Naive thymus-derived CD4-positive, alpha-beta T cell (primary cell): ENCODE results near the gene OST4. TPM values are rescaled to one million over a fixed set of nuclear protein-coding genes. Genes with fewer than 3 reads are reported as not detected.
A peak's percentile ranks its signal among the peaks of the same experiment; 100 is the strongest.

ENCODE experiments used
- ATAC-seq: fragments of 150-1000 bp; cut with Tn5 transposase; 2 replicates; pipeline ENCODE4 v1.10.0; 2021; ENCODE audit warnings: mild to moderate bottlenecking, moderate library complexity
- CTCF ChIA-PET: fragments of 350-600 bp; sonication (Branson Sonifier 250); formaldehyde crosslinking; loops from one replicate; lab custom pipeline; 2021; ENCODE audit warnings: antibody characterized with exemption; lab: Charles Lee
- POLR2A ChIA-PET: fragments of 350-600 bp; sonication (Branson Sonifier 250); formaldehyde crosslinking; loops from one replicate; lab custom pipeline; 2021; ENCODE audit warnings: antibody characterized with exemption, inconsistent platforms; lab: Charles Lee
- DNase-seq, 9 donors: peaks; one replicate each; pipeline versions ENCODE4 v3.0.0 to v3.0.0-alpha.2; 2020 to 2022; ENCODE audit warnings: mixed read lengths in 1 of 9
- H3K27ac ChIP-seq: one replicate; pipeline ENCODE4 v1.7.0; 2013; ENCODE audit warnings: mild to moderate bottlenecking, low read depth, low read length, moderate library complexity
- H3K27me3 ChIP-seq, 2 donors: one replicate each; pipeline ENCODE4 v1.7.0; 2013; ENCODE audit warnings: low read length in 2 of 2, mild to moderate bottlenecking in 2 of 2, moderate library complexity in 2 of 2; ENCODE audit not compliant: control insufficient read depth in 2 of 2, insufficient read depth in 2 of 2
- H3K36me3 ChIP-seq, 3 experiments: 1 replicate in 2 of 3; 2 replicates in 1 of 3; pipeline ENCODE4 v1.7.0; 2013; ENCODE audit warnings: low read length in 3 of 3, mild to moderate bottlenecking in 3 of 3, moderate library complexity in 1 of 3; ENCODE audit not compliant: insufficient read depth in 3 of 3, control insufficient read depth in 2 of 3
- H3K4me1 ChIP-seq, 2 donors: one replicate each; pipeline ENCODE4 v1.7.0; 2013; ENCODE audit warnings: low read length in 2 of 2, mild to moderate bottlenecking in 2 of 2, moderate library complexity in 1 of 2; ENCODE audit not compliant: control insufficient read depth in 2 of 2, insufficient read depth in 2 of 2
- H3K4me3 ChIP-seq: 2 replicates; pipeline ENCODE4 v1.7.0; 2013; ENCODE audit warnings: mild to moderate bottlenecking, low read length
- H3K9me3 ChIP-seq, 3 experiments: 1 replicate in 2 of 3; 2 replicates in 1 of 3; pipeline ENCODE4 v1.7.0; 2013; ENCODE audit warnings: low read length in 3 of 3; ENCODE audit not compliant: control insufficient read depth in 2 of 3
- H3K27ac Mint-ChIP-seq, 9 donors: one replicate each; pipeline ENCODE4 v1.8.0; 2020 to 2022; ENCODE audit warnings: mixed read lengths in 9 of 9, mild to moderate bottlenecking in 8 of 9, moderate library complexity in 5 of 9, inconsistent platforms in 2 of 9
- H3K27me3 Mint-ChIP-seq, 5 donors: one replicate each; pipeline ENCODE4 v1.8.0; 2021 to 2022; ENCODE audit warnings: mixed read lengths in 5 of 5, mild to moderate bottlenecking in 1 of 5
- H3K36me3 Mint-ChIP-seq, 5 donors: one replicate each; pipeline ENCODE4 v1.8.0; 2020 to 2022; ENCODE audit warnings: mixed read lengths in 5 of 5, mild to moderate bottlenecking in 3 of 5, inconsistent platforms in 1 of 5
- H3K4me1 Mint-ChIP-seq, 7 donors: one replicate each; pipeline ENCODE4 v1.8.0; 2020 to 2022; ENCODE audit warnings: mixed read lengths in 7 of 7, mild to moderate bottlenecking in 3 of 7, inconsistent platforms in 1 of 7
- H3K4me3 Mint-ChIP-seq, 10 donors: one replicate each; pipeline ENCODE4 v1.8.0; 2020 to 2022; ENCODE audit warnings: mild to moderate bottlenecking in 10 of 10, mixed read lengths in 10 of 10, moderate library complexity in 6 of 10, inconsistent platforms in 2 of 10
- H3K9me3 Mint-ChIP-seq, 11 donors: one replicate each; pipeline ENCODE4 v1.8.0; 2020 to 2022; ENCODE audit warnings: mixed read lengths in 11 of 11, mild to moderate bottlenecking in 4 of 11, inconsistent platforms in 1 of 11, moderate library complexity in 1 of 11
- intact Hi-C, 2 donors: fragments of 100-400 bp; cut with micrococcal nuclease; formaldehyde crosslinking; loops; one replicate each; pipeline ENCODE4 v1.15.1; 2023
- polyA plus RNA-seq, 2 donors: library from polyadenylated mRNA; unstranded; fragments of 300-500 nt; fragmentation: Illumina TruSeq; gene quantifications; one replicate each; pipeline ENCODE4 v1.2.3, GENCODE V29; 2021
- total RNA-seq, 6 experiments: library from RNA in 5 of 6; stranded (reverse) in 5 of 6; gene quantifications; 1 replicate in 5 of 6; 2 replicates in 1 of 6; pipeline ENCODE4 v1.2.3 and lab custom pipeline; 2021 to 2026

OST4 gene
- total and polyA plus RNA-seq, 7 experiments from 2014 or later, result 241 to 884 (median 267) TPM

GRCh38 chr2:27100036-27100435 lies 28.6 kb upstream of the OST4 start:
- Mint-ChIP-seq H3K4me3 (no peak overlapping the region), H3K4me1 (peaks cover 6 to 16% (median 10%) of the 10 kb centered on the region in 7 donors), H3K36me3 (no peaks in the 10 kb centered on the region), H3K27me3 (peaks cover 0 to 4% (median 0%) of the 10 kb centered on the region in 5 donors), H3K27ac (no peak overlapping the region), H3K9me3 (no peaks in the 10 kb centered on the region)
- Histone ChIP-seq H3K4me1 (peaks cover 0 to 4% of the 10 kb centered on the region in 2 donors), H3K27ac (no peak overlapping the region), H3K36me3 (no peaks in the 10 kb centered on the region), H3K4me3 (no peak overlapping the region), H3K9me3 (no peaks in the 10 kb centered on the region), H3K27me3 (no peaks in the 10 kb centered on the region)
- DNase-seq (no peak), ATAC-seq (no peak)
- CTCF ChIA-PET, result interaction anchor here (0.6 to 2.7 kb wide), 5 partner anchors 63 to 203 kb away, joined by 3 to 12 read pairs (median 11); no protein-coding TSS in a partner anchor
- intact Hi-C loops, result no loop called here
- POLR2A ChIA-PET, result no interaction called here

DNA sequence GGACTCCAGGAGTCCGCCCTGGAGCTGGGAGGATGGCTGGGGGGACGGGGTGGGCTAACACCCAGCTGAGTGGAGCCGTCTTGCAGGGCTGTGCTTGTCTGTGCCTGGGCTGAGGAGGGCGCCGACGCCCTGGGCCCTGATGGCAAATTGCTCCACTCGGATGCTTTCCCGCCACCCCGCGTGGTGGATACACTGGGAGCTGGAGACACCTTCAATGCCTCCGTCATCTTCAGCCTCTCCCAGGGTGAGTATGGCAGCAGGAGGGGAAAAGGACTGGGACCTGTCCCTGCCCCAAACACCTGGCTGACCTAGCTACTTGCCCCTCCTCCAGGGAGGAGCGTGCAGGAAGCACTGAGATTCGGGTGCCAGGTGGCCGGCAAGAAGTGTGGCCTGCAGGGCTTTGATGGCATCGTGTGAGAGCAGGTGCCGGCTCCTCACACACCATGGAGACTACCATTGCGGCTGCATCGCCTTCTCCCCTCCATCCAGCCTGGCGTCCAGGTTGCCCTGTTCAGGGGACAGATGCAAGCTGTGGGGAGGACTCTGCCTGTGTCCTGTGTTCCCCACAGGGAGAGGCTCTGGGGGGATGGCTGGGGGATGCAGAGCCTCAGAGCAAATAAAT lies 28.0 kb upstream of the OST4 start:
- H3K9me3 Mint-ChIP-seq, result no peaks in the 10 kb centered on the region
- CTCF ChIA-PET, result interaction anchor here (0.6 to 2.7 kb wide), 7 partner anchors 9 to 204 kb away, joined by 3 to 12 read pairs (median 4); no protein-coding TSS in a partner anchor
- H3K27me3 ChIP-seq, result no peaks in the 10 kb centered on the region
- H3K36me3 Mint-ChIP-seq, result no peaks in the 10 kb centered on the region
- no peak overlapping the region for H3K27ac ChIP-seq
- intact Hi-C loops, result no loop called here
- H3K4me3 ChIP-seq, result no peak overlapping the region
- H3K4me3 Mint-ChIP-seq, result no peak overlapping the region
- ATAC-seq (no peak), DNase-seq (no peak)
- H3K27me3 Mint-ChIP-seq, result peaks cover 0 to 3% (median 0%) of the 10 kb centered on the region in 5 donors
- H3K9me3 ChIP-seq, result no peaks in the 10 kb centered on the region
- no peaks in the 10 kb centered on the region for H3K36me3 ChIP-seq
- H3K4me1 Mint-ChIP-seq, result peaks cover 6 to 16% (median 10%) of the 10 kb centered on the region in 7 donors
- POLR2A ChIA-PET, result interaction anchor here (0.6 kb wide), 1 partner anchor 1342 kb away, joined by 3 read pairs; no protein-coding TSS in a partner anchor
- no peak overlapping the region for H3K27ac Mint-ChIP-seq
- H3K4me1 ChIP-seq, result peaks cover 0 to 4% of the 10 kb centered on the region in 2 donors

DNA sequence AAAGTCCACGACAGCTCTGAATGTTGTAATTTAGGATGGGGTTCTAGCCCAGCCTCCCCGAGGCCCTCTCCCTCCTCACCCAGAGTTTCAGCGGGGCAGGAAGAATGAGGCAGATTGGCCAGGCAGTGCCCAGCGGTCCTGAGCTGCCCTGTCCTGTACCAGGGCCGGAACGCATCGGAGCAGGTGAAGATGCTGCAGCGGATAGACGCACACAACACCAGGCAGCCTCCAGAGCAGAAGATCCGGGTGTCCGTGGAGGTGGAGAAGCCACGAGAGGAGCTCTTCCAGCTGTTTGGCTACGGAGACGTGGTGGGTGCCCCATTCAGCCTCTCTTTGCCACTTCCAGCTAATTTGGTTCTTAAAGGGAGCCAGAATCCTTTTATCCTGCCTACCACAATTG lies 25.9 kb upstream of the OST4 start:
- no peaks in the 10 kb centered on the region for H3K36me3 Mint-ChIP-seq
- peaks cover 6 to 16% (median 11%) of the 10 kb centered on the region in 7 donors for H3K4me1 Mint-ChIP-seq
- no peak overlapping the region for H3K4me3 Mint-ChIP-seq
- ChIA-PET POLR2A (interaction anchor here (1.1 to 2.9 kb wide), 3 partner anchors 8 to 26 kb away, joined by 3 to 18 read pairs (median 6); partner anchors contain the start of genes ABHD1 and KHK), CTCF (interaction anchor here (0.9 to 1.7 kb wide), 5 partner anchors 10 to 205 kb away, joined by 3 to 12 read pairs (median 4); partner anchors contain the start of gene KHK)
- ATAC-seq, result no peak
- Histone ChIP-seq H3K9me3 (no peaks in the 10 kb centered on the region), H3K4me1 (peaks cover 0 to 4% of the 10 kb centered on the region in 2 donors), H3K27me3 (no peaks in the 10 kb centered on the region), H3K27ac (no peak overlapping the region), H3K36me3 (no peaks in the 10 kb centered on the region), H3K4me3 (no peak overlapping the region)
- intact Hi-C loops, result no loop called here
- no peaks in the 10 kb centered on the region for H3K27me3 Mint-ChIP-seq
- DNase-seq, result no peak
- H3K9me3 Mint-ChIP-seq, result no peaks in the 10 kb centered on the region
- no peak overlapping the region for H3K27ac Mint-ChIP-seq

DNA sequence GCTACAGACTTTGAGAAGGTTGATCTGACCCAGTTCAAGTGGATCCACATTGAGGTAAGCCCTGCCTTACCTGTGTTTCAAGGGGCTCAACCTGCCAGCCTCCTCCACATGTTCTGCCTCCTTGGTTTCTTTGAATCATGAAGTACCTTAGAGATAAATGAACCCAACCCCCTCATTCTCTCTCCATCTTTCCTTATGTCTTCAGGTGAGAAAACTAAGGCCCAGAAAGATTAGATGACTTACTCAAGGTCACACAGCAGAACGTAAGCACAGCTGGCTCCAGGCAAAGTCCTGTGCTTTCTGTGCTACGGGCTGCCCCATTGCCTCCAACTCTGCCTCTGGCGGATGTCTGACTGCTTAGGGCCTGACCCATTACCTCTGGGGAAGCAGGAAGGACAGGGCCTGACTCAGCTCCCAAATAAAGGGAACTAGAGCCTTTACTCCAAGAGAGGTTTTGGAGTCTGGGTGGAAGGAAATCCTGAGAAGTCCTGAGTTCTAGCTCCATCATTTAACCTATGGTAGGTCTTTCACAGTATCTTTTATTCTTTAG lies 25.4 kb upstream of the OST4 start:
- intact Hi-C loops, result loop anchor here in 1 of 2 donors (1.0 kb wide), 1 partner anchor 11 kb away; the partner anchor contains the start of gene KHK
- Mint-ChIP-seq H3K4me1 (peaks cover 6 to 16% (median 11%) of the 10 kb centered on the region in 7 donors), H3K27me3 (no peaks in the 10 kb centered on the region), H3K9me3 (no peaks in the 10 kb centered on the region), H3K36me3 (no peaks in the 10 kb centered on the region), H3K27ac (peak overlapping the region in 1 of 9 donors; percentile 21), H3K4me3 (peak overlapping the region in 2 of 10 donors; percentile 67 to 73)
- Histone ChIP-seq H3K4me3 (no peak overlapping the region), H3K27me3 (no peaks in the 10 kb centered on the region), H3K9me3 (no peaks in the 10 kb centered on the region), H3K36me3 (no peaks in the 10 kb centered on the region), H3K27ac (no peak overlapping the region), H3K4me1 (peaks cover 0 to 4% of the 10 kb centered on the region in 2 donors)
- CTCF ChIA-PET, result interaction anchor here (0.5 to 1.7 kb wide), 7 partner anchors 10 to 206 kb away, joined by 3 to 12 read pairs (median 3); partner anchors contain the start of gene KHK
- POLR2A ChIA-PET, result interaction anchor here (0.6 to 2.9 kb wide), 4 partner anchors 8 to 175 kb away, joined by 3 to 18 read pairs (median 4); partner anchors contain the start of genes ABHD1 and KHK
- DNase-seq, result no peak
- peak; percentile 26 for ATAC-seq

DNA sequence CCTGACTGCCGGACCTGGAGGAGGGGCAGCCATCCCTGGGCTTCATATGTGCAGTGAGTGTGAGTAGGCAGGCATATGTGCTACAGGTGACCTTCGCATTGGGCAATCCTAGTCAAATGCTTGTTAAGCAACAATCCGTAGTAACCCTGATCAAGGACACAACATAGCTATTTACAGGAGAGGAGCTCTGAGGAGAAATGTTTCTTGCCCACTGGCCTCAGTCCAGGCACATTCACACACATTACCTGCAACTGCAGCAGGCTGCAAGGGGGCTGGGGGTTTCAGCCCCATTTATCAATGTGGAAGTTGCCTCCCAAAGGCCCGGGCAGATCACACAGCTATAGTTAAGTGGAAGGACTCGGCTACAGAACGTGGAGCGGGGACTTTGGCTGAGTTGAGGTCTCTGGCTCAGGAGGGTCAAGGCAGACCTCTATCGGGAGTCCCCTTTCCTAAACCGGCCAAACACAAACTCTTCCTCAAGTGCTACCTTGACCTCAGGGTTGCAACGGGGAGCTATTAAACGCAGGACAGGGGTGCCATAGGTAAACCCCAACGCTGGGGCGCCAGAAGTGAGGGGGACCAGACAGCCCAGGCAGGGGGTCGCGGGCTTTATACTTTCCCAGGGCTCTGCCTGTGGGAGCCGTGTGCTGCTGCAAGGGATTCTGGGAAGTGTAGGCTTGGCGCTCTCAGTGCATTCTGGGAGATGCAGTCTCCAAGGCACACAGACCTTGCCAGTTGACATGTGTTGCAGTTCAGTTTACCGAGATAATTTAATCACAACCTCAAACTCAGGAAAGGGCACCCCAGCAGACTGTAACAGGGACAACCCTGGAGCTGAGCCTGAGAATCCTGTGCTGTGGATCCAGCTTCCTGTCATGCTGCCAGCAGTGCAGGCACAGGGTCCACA lies 24.5 kb upstream of the OST4 start:
- Histone ChIP-seq H3K4me1 (peaks cover 0 to 4% of the 10 kb centered on the region in 2 donors), H3K27ac (no peak overlapping the region), H3K9me3 (no peaks in the 10 kb centered on the region), H3K4me3 (peak overlapping the region; percentile 25), H3K36me3 (no peaks in the 10 kb centered on the region), H3K27me3 (no peaks in the 10 kb centered on the region)
- ChIA-PET POLR2A (interaction anchor here (0.6 to 2.9 kb wide), 4 partner anchors 9 to 175 kb away, joined by 3 to 18 read pairs (median 4); partner anchors contain the start of genes ABHD1 and KHK), CTCF (interaction anchor here (0.6 to 1.3 kb wide), 6 partner anchors 16 to 514 kb away, joined by 3 to 4 read pairs (median 3); no protein-coding TSS in a partner anchor)
- Mint-ChIP-seq H3K27ac (peak overlapping the region in 2 of 9 donors; percentile 25 to 41), H3K4me1 (peaks cover 9 to 16% (median 11%) of the 10 kb centered on the region in 7 donors), H3K36me3 (no peaks in the 10 kb centered on the region), H3K4me3 (peak overlapping the region in 9 of 10 donors; percentile 29 to 76 (median 67)), H3K27me3 (no peaks in the 10 kb centered on the region), H3K9me3 (no peaks in the 10 kb centered on the region)
- intact Hi-C loops, result loop anchor here in 1 of 2 donors (1.0 kb wide), 1 partner anchor 10 kb away; the partner anchor contains the start of gene KHK
- peak in 4 of 9 donors; percentile 21 to 44 (median 39) for DNase-seq
- peak; percentile 80 for ATAC-seq

DNA sequence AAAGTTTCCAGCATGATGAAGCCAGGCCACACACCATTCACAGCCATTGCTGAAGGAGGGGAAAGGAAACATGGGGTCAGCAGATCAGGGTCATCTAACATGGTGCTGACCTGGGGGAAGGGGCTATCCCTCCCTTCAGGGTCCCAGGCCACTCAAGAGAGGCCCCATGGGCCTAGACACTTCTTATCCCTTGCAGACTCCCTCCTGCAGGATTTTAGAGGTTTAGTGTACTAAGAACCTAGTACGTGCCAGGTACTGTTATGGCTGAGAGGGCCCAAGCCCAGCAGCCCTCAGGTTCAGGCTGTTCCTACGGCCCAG lies 23.9 kb upstream of the OST4 start:
- Mint-ChIP-seq H3K4me1 (peaks cover 9 to 16% (median 11%) of the 10 kb centered on the region in 7 donors), H3K27ac (no peak overlapping the region), H3K27me3 (no peaks in the 10 kb centered on the region), H3K4me3 (peak overlapping the region in 5 of 10 donors; percentile 1 to 76 (median 67)), H3K9me3 (no peaks in the 10 kb centered on the region), H3K36me3 (no peaks in the 10 kb centered on the region)
- ChIA-PET POLR2A (interaction anchor here (2.9 kb wide), 1 partner anchor 9 kb away, joined by 18 read pairs; the partner anchor contains the start of gene KHK), CTCF (interaction anchor here (1.3 kb wide), 1 partner anchor 18 kb away, joined by 3 read pairs; no protein-coding TSS in a partner anchor)
- Histone ChIP-seq H3K4me1 (peaks cover 0 to 4% of the 10 kb centered on the region in 2 donors), H3K27ac (no peak overlapping the region), H3K27me3 (no peaks in the 10 kb centered on the region), H3K4me3 (no peak overlapping the region), H3K36me3 (no peaks in the 10 kb centered on the region), H3K9me3 (no peaks in the 10 kb centered on the region)
- ATAC-seq (no peak), DNase-seq (no peak)
- intact Hi-C loops, result no loop called here
